K562 (cell line): ENCODE results near the gene SIK3. TPM values are rescaled to one million over a fixed set of nuclear protein-coding genes. Genes with fewer than 3 reads are reported as not detected.

Experiments
- ATAC-seq: fragments of 200-7000 bp; cut with Tn5 transposase; 3 replicates; pipeline ENCODE4 v1.9.1; 2020; ENCODE audit warnings: moderate library complexity
- BruUV-seq: library from RNA; stranded (reverse); fragments of 400-500 nt; replicated peaks from 2 replicates; lab custom pipeline; 2021; lab: Mats Ljungman, UMichigan
- CTCF ChIA-PET: fragments of 300-600 bp; formaldehyde crosslinking; extraction: SDS; loops from one replicate; lab custom pipeline; 2021; ENCODE audit warnings: low intra/inter-chr PET ratio; lab: Yijun Ruan, JAX
- POLR2A ChIA-PET: fragments of 300-600, 350-650 bp; sonication (Branson Sonifier 250); formaldehyde crosslinking; extraction: SDS; loops from one replicate; lab custom pipeline; 2021; ENCODE audit warnings: antibody characterized with exemption, inconsistent platforms; lab: Yijun Ruan, JAX
- DNase-seq, 4 experiments: peaks; one replicate each; pipeline versions ENCODE4 v3.0.0 to v3.0.0-alpha.2; 2011 to 2018; ENCODE audit warnings: low spot score in 3 of 4, mixed read lengths in 3 of 4; ENCODE audit errors: extremely low read depth in 1 of 4
- FAIRE-seq: peaks from 2 replicates; lab custom pipeline; 2011; peaks lifted over from hg19 to GRCh38; lab: Jason Lieb, UNC
- H2AFZ ChIP-seq: 2 replicates; pipeline ENCODE4 v1.6.0; 2011; ENCODE audit warnings: low read depth, low read length, control low read depth, inconsistent platforms
- H3K27ac ChIP-seq: fragments of 200-600 bp; 3 replicates; pipeline ENCODE4 v1.8.0; 2011; ENCODE audit warnings: low read depth, mild to moderate bottlenecking, control low read depth, inconsistent platforms, low read length, moderate library complexity, mixed read lengths; ENCODE audit errors: extremely low read depth
- H3K27me3 ChIP-seq, 2 experiments: fragments of 300-600 bp in 1 of 2; 2 replicates in 1 of 2; 3 replicates in 1 of 2; pipeline versions ENCODE4 v1.6.0 to v1.8.0; 2011; ENCODE audit warnings: inconsistent platforms in 2 of 2, low read length in 2 of 2, mild to moderate bottlenecking in 1 of 2, mixed read lengths in 1 of 2, moderate library complexity in 1 of 2; ENCODE audit not compliant: control insufficient read depth in 2 of 2, insufficient read depth in 2 of 2
- H3K36me3 ChIP-seq: fragments of 300-600 bp; 3 replicates; pipeline ENCODE4 v1.8.0; 2011; ENCODE audit warnings: mild to moderate bottlenecking, low read length, inconsistent platforms; ENCODE audit not compliant: control insufficient read depth, insufficient read depth
- H3K4me1 ChIP-seq, 2 experiments: fragments of 200-600 bp in 1 of 2; replicated peaks in 1 of 2; 2 replicates in 1 of 2; 3 replicates in 1 of 2; pipeline versions ENCODE4 v1.5.1 to v1.8.0; 2011; ENCODE audit warnings: inconsistent platforms in 2 of 2, low read length in 2 of 2, mild to moderate bottlenecking in 1 of 2, mixed read lengths in 1 of 2, moderate library complexity in 1 of 2; ENCODE audit not compliant: control insufficient read depth in 2 of 2, insufficient read depth in 2 of 2
- H3K4me2 ChIP-seq: 2 replicates; pipeline ENCODE4 v1.6.1; 2011; ENCODE audit warnings: low read length, control low read depth, inconsistent platforms, mixed read lengths; ENCODE audit not compliant: insufficient read depth
- H3K4me3 ChIP-seq: fragments of 200-600 bp; sonication (generic), shearing (Covaris generic); 2 replicates; pipeline ENCODE4 v1.5.1; 2016; ENCODE audit warnings: control low read depth, inconsistent platforms
- H3K79me2 ChIP-seq: fragments of 200-600 bp; 3 replicates; pipeline ENCODE4 v1.8.0; 2011; ENCODE audit warnings: low read length, inconsistent platforms; ENCODE audit not compliant: control insufficient read depth, insufficient read depth
- H3K9ac ChIP-seq, 2 experiments: 2 replicates each; pipeline versions ENCODE4 v1.6.0 to v1.6.1; 2011; ENCODE audit warnings: low read depth in 2 of 2, low read length in 2 of 2, control low read depth in 1 of 2, inconsistent platforms in 1 of 2, mild to moderate bottlenecking in 1 of 2, mixed read lengths in 1 of 2; ENCODE audit not compliant: insufficient read depth in 1 of 2
- H3K9me1 ChIP-seq: one replicate; pipeline ENCODE4 v1.6.0; 2011; ENCODE audit warnings: inconsistent platforms, mild to moderate bottlenecking, low read length, moderate library complexity; ENCODE audit not compliant: control insufficient read depth, insufficient read depth
- H3K9me3 ChIP-seq: replicated peaks from 2 replicates; pipeline ENCODE4 v1.5.1; 2011; ENCODE audit warnings: low read depth, low read length, inconsistent platforms; ENCODE audit not compliant: control insufficient read depth, insufficient read depth
- H4K20me1 ChIP-seq: replicated peaks from 2 replicates; pipeline ENCODE4 v1.6.1; 2011; ENCODE audit warnings: low read length, inconsistent platforms, mixed read lengths; ENCODE audit not compliant: control insufficient read depth, insufficient read depth
- ASH1L ChIP-seq: fragments of 450-650 bp; IDR thresholded peaks from 2 replicates; pipeline ENCODE4 v1.6.1; 2018; ENCODE audit warnings: borderline replicate concordance, mild to moderate bottlenecking, low read depth; ENCODE audit not compliant: partially characterized antibody
- ETS2 ChIP-seq: IDR thresholded peaks from 2 replicates; pipeline ENCODE4 v1.6.1; 2016; ENCODE audit warnings: borderline replicate concordance, missing genetic modification characterization, mild to moderate bottlenecking, moderate library complexity, missing compliant biosample characterization; ENCODE audit not compliant: poor library complexity, severe bottlenecking
- MAFK ChIP-seq: IDR thresholded peaks from 2 replicates; pipeline ENCODE4 v1.6.1; 2011; ENCODE audit warnings: low read length, improper control_type of control experiment
- MYBL2 ChIP-seq, 2 experiments: fragments of 450-650 bp in 1 of 2; sonication (generic) in 1 of 2; formaldehyde crosslinking in 1 of 2; IDR thresholded peaks; 2 replicates each; pipeline versions ENCODE4 v1.6.1 to v1.8.1; 2017 to 2022; ENCODE audit warnings: borderline replicate concordance in 1 of 2, inconsistent platforms in 1 of 2, low read depth in 1 of 2, mild to moderate bottlenecking in 1 of 2, missing genetic modification reagents in 1 of 2, moderate library complexity in 1 of 2
- NCOR1 ChIP-seq: fragments of 450-650 bp; IDR thresholded peaks from 2 replicates; pipeline ENCODE4 v1.6.1; 2016; ENCODE audit warnings: mild to moderate bottlenecking, moderate library complexity
- TFAM ChIP-seq: fragments of 250-450 bp; sonication (Bioruptor Pico); conservative IDR thresholded peaks from 2 replicates; pipeline ENCODE4 v1.5.0; 2021; ENCODE audit warnings: mild to moderate bottlenecking, moderate library complexity
- WGBS: fragments of 100-300 bp; shearing (Covaris generic); methylation state at CpG from one replicate; pipeline ENCODE4 v1.1.6; 2016; ENCODE audit warnings: low coverage, mixed read lengths; ENCODE audit not compliant: insufficient coverage; ENCODE audit errors: missing lambda C conversion rate; 5-methylcytosine and 5-hydroxymethylcytosine counted together
- in situ Hi-C: fragments of 300-500 bp; cut with MboI; formaldehyde crosslinking; loops from 4 replicates; pipeline ENCODE4 v1.15.0; 2018; ENCODE audit warnings: inconsistent platforms, mixed read lengths
- intact Hi-C: fragments of 100-400 bp; cut with micrococcal nuclease; formaldehyde crosslinking; loops from 2 replicates; pipeline ENCODE4 v1.14.2; 2022
- polyA plus RNA-seq, 8 experiments: library from polyadenylated mRNA; depleted of rRNA in 4 of 8; stranded (reverse) in 5 of 8; unstranded in 3 of 8; fragments of >200 nt; fragmentation: Nextera tagmentation in 2 of 8; fragmentation: Illumina TruSeq in 1 of 8; extraction: Ambion mirVana in 2 of 8; extraction: Trizol in 1 of 8; gene quantifications; 2 replicates each; pipeline versions ENCODE4 v1.2.1 to v1.2.3, GENCODE V29; 2011 to 2014; ENCODE audit warnings: inconsistent platforms in 1 of 8, missing spikeins in 1 of 8
- total RNA-seq, 7 experiments: library from RNA; depleted of rRNA in 6 of 7; stranded (reverse); fragments of >200 nt in 6 of 7; fragmentation: Illumina TruSeq in 2 of 7; extraction: Trizol in 2 of 7; gene quantifications; 2 replicates each; pipeline versions ENCODE4 v1.2.1 to v1.2.3, GENCODE V29; 2011 to 2021; ENCODE audit warnings: low replicate concordance in 1 of 7
- TF ChIP-seq, protein P1 (sequence below): IDR thresholded peaks from 3 replicates; pipeline ENCODE4 v1.6.1; 2011; ENCODE audit warnings: borderline replicate concordance, mild to moderate bottlenecking; ENCODE audit not compliant: insufficient read length, insufficient read depth

The SIK3 gene
- total and polyA plus RNA-seq, 9 of the 15 experiments (the other 6 are each of a cell fraction or from before 2014, with no cell fraction given), result 1.6 to 21.6 (median 8.0) TPM

DNA sequence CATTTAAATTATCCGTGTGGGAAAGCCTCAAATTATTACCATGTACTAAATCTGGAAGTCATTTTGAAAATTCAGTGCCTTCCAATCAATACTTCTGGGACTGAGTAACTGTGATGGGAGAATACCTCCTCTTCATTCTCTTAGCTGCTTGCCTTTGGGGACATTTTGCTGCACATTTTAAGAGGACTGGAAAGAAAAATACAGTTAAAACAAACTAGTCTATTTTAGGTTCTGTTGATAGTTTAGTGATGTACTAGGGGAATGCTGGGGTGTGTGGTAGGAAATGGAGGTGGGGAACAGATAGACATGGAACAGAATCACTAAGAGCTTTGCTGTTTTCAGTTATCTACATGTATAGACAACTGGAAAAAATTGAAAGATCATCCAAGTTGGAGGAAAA is 195.1 kb downstream of the SIK3 start:
- Histone ChIP-seq H3K9me1 (no peaks in the 10 kb centered on the region), H3K27ac (no peak overlapping the region), H3K4me3 (no peak overlapping the region), H4K20me1 (no peaks in the 10 kb centered on the region), H3K27me3 (no peaks in the 10 kb centered on the region), H2AFZ (no peak overlapping the region), H3K79me2 (no peaks in the 10 kb centered on the region), H3K4me2 (no peak overlapping the region), H3K4me1 (no peaks in the 10 kb centered on the region), H3K36me3 (peaks cover 5% of the 10 kb centered on the region; the same call in 1 of the 3 replicates), H3K9me3 (no peaks in the 10 kb centered on the region), H3K9ac (no peak overlapping the region)
- TF ChIP-seq, protein P1, sequence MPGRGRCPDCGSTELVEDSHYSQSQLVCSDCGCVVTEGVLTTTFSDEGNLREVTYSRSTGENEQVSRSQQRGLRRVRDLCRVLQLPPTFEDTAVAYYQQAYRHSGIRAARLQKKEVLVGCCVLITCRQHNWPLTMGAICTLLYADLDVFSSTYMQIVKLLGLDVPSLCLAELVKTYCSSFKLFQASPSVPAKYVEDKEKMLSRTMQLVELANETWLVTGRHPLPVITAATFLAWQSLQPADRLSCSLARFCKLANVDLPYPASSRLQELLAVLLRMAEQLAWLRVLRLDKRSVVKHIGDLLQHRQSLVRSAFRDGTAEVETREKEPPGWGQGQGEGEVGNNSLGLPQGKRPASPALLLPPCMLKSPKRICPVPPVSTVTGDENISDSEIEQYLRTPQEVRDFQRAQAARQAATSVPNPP, result no peak
- TF ChIP-seq TFAM (CRISPR knock-in tag) (no peak), ETS2 (tag) (no peak), MYBL2 (IDR thresholded peaks at IDR 0.05; ENCODE audit: low read depth) (no peak), MYBL2 (CRISPR knock-in tag; IDR thresholded peaks at IDR 0.05; ENCODE audit: borderline replicate concordance) (no peak), NCOR1 (no peak), MAFK (no peak), ASH1L (no peak)
- 33% methylated on average over 1 of the region's 1 CpG for WGBS
- in situ Hi-C loops, result no loop called here
- FAIRE-seq (no peak), ATAC-seq (no peak), DNase-seq (no peak)
- POLR2A ChIA-PET, result no interaction called here
- BruUV-seq, result no TSS peak
- intact Hi-C loops, result no loop called here
- CTCF ChIA-PET, result no interaction called here
